GM23338 (cell line): Measurements from ENCODE around the gene MAN2B2.

Experiments used
- CREB1 ChIP-seq: fragments of 250-450 bp; sonication (Bioruptor Pico); IDR thresholded peaks from 2 replicates; pipeline ENCODE4 v1.5.0; 2020; ENCODE audit warnings: low read depth, mild to moderate bottlenecking, moderate library complexity
- JUNB ChIP-seq: IDR thresholded peaks from one replicate; pipeline ENCODE4 v1.6.1; 2016; ENCODE audit warnings: antibody characterized with exemption; ENCODE audit not compliant: unreplicated experiment
- TF ChIP-seq, protein P1 (sequence below), 2 experiments: fragments of 200-600 bp in 1 of 2; sonication (generic) in 1 of 2; conservative IDR thresholded peaks; 2 replicates each; pipeline versions ENCODE4 v1.5.1 to v1.6.1; 2016 to 2017; ENCODE audit warnings: antibody characterized with exemption in 2 of 2, low read depth in 2 of 2, mild to moderate bottlenecking in 2 of 2, moderate library complexity in 1 of 2

DNA sequence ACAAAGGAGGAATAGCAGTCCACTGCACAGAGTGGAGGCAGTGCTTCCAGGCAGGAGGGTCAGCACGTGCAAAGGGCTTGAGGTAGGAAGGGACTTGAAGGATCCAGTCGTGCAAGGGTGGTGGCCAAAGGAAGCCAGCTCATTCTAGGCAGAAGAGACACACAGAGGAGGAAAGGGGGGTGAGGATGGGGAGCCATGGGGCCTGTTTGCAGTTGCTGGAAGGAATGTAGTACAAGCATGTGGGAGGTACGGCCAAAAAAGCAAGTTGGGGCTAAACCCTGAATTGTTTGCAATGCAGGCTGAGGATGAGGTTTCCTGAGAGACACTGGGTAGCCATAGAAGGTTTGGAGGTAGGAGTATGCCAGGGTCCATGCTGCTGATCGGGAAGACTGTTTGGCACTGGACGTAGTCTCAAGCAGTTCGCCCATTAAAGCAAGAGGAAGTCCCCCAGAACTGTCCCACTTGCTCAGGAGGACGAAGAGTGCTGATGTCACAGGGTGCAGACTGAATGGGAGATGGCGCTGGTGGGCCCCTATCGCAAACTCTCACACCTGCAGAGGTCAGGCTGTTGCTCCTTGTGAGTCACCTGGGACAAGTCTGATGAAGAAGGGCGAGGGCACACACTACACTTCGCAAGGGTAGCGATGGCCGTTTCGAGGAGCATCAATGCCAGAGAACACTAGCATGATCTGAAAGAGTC lies 9.1 kb upstream of the MAN2B2 start:
- TF ChIP-seq, protein P1, sequence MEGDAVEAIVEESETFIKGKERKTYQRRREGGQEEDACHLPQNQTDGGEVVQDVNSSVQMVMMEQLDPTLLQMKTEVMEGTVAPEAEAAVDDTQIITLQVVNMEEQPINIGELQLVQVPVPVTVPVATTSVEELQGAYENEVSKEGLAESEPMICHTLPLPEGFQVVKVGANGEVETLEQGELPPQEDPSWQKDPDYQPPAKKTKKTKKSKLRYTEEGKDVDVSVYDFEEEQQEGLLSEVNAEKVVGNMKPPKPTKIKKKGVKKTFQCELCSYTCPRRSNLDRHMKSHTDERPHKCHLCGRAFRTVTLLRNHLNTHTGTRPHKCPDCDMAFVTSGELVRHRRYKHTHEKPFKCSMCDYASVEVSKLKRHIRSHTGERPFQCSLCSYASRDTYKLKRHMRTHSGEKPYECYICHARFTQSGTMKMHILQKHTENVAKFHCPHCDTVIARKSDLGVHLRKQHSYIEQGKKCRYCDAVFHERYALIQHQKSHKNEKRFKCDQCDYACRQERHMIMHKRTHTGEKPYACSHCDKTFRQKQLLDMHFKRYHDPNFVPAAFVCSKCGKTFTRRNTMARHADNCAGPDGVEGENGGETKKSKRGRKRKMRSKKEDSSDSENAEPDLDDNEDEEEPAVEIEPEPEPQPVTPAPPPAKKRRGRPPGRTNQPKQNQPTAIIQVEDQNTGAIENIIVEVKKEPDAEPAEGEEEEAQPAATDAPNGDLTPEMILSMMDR (conservative IDR thresholded peaks at IDR 0.05; ENCODE audit: low read depth in 2 of 2), result peak in 1 of 2 experiments; percentile 47; a peak in 2 of 4 replicates
- TF ChIP-seq JUNB (no peak), CREB1 (CRISPR knock-in tag) (no peak)
